Measurements from ENCODE around the gene GAR1. TPM values are rescaled to one million over a fixed set of nuclear protein-coding genes. Genes with fewer than 3 reads are reported as not detected.

Gene GAR1
- total RNA-seq, 1 donor from 2014 or later: 6.4 TPM

DNA sequence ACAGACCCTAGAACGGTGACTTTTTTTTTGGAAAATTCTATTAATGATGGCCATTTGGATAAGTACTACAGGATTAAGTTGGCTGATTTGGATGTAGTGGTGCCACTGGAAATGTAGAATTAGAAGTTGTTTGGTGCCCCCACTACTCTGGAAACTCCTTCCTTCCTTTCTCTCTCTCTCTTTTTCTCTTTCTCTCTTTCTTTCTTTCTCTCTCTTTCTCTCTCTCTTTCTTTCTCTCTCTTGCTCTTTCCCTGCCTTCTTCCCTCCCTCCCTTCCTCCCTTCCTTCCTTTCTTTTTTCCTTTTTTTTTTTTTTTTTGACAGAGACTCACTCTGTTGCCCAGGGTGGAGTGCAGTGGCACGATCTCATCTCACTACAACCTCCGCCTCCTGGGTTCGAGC lies 2.7 kb downstream of the GAR1 start:
- Histone ChIP-seq H3K4me3 (no peak overlapping the region), H3K36me3 (peaks cover 0 to 25% of the 10 kb centered on the region in 2 donors), H3K4me1 (peaks cover 29% of the 10 kb centered on the region), H3K27me3 (no peaks in the 10 kb centered on the region), H3K9me3 (no peaks in the 10 kb centered on the region), H3K27ac (no peak overlapping the region)
- DNase-seq (ENCODE audit: extremely low spot score in 2 of 2): no peak
- TF ChIP-seq POLR2A (IDR thresholded peaks at IDR 0.05): no peak
- TF ChIP-seq, protein P1, sequence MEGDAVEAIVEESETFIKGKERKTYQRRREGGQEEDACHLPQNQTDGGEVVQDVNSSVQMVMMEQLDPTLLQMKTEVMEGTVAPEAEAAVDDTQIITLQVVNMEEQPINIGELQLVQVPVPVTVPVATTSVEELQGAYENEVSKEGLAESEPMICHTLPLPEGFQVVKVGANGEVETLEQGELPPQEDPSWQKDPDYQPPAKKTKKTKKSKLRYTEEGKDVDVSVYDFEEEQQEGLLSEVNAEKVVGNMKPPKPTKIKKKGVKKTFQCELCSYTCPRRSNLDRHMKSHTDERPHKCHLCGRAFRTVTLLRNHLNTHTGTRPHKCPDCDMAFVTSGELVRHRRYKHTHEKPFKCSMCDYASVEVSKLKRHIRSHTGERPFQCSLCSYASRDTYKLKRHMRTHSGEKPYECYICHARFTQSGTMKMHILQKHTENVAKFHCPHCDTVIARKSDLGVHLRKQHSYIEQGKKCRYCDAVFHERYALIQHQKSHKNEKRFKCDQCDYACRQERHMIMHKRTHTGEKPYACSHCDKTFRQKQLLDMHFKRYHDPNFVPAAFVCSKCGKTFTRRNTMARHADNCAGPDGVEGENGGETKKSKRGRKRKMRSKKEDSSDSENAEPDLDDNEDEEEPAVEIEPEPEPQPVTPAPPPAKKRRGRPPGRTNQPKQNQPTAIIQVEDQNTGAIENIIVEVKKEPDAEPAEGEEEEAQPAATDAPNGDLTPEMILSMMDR (IDR thresholded peaks at IDR 0.05): no peak
- intact Hi-C loops (cut with DNase I): loop anchor here (10.0 kb wide), 1 partner anchor 393 kb away; no protein-coding TSS in a partner anchor

DNA sequence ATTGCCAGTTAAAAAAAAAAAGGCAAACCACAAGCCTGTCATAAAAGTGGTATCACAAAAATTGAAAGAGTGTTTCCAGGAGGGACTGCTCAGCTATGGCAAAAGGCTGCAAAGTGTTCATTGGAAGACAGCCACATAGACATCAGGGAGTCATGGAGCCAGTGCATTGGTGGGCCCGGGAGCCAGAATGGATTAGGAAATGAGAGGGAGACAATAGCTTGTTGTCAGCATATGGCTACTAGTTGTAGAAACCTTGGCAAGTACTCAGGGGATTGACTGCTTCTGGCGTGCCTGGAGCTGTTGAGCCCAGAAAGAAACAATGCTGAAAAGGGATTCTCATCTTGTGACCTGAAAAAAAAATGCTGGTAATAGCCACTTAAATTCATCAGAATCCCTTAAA lies 5.0 kb downstream of the GAR1 start:
- Histone ChIP-seq H3K27ac (no peak overlapping the region), H3K27me3 (no peaks in the 10 kb centered on the region), H3K9me3 (no peaks in the 10 kb centered on the region), H3K4me3 (no peak overlapping the region), H3K36me3 (peaks cover 0 to 35% of the 10 kb centered on the region in 2 donors), H3K4me1 (peaks cover 21% of the 10 kb centered on the region)
- DNase-seq (ENCODE audit: extremely low spot score in 2 of 2): no peak
- intact Hi-C loops (cut with DNase I): no loop called here
- TF ChIP-seq POLR2A (IDR thresholded peaks at IDR 0.05) (no peak), POLR2AphosphoS5 (IDR thresholded peaks at IDR 0.05; ENCODE audit: insufficient read depth in 1 of 2, low read depth in 1 of 2) (no peak)
- TF ChIP-seq, protein P1 (IDR thresholded peaks at IDR 0.05): no peak

DNA sequence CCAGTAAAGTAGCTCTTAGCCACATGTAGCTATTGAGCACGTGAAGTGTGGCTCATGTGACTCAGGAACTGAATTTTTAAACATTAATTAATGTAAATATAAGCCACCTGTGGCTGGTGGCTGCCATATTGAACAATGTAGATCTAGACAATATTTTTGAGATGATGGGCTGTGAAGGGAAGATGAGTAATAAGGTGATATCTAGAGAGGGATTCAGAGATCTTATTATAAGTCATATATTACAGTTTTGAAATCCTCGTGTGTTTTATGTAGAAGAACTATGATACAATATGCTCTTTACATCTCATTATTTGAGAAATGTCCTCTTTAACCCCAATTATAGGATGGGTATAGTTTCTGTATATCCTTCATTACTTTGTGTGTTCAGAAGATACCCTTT lies 5.6 kb downstream of the GAR1 start:
- DNase-seq (ENCODE audit: extremely low spot score in 2 of 2): no peak
- intact Hi-C loops (cut with DNase I): no loop called here
- Histone ChIP-seq H3K36me3 (peaks cover 0 to 35% of the 10 kb centered on the region in 2 donors), H3K27me3 (no peaks in the 10 kb centered on the region), H3K4me3 (no peak overlapping the region), H3K4me1 (peaks cover 17% of the 10 kb centered on the region), H3K27ac (no peak overlapping the region), H3K9me3 (no peaks in the 10 kb centered on the region)
- TF ChIP-seq, protein P1 (IDR thresholded peaks at IDR 0.05): no peak
- TF ChIP-seq POLR2AphosphoS5 (IDR thresholded peaks at IDR 0.05; ENCODE audit: insufficient read depth in 1 of 2, low read depth in 1 of 2) (no peak), POLR2A (IDR thresholded peaks at IDR 0.05) (no peak)

- Histone ChIP-seq H3K36me3 (peaks cover 0 to 17% of the 10 kb centered on the region in 2 donors), H3K4me3 (no peak overlapping the region), H3K4me1 (no peaks in the 10 kb centered on the region), H3K27ac (no peak overlapping the region), H3K9me3 (no peaks in the 10 kb centered on the region), H3K27me3 (no peaks in the 10 kb centered on the region)
- TF ChIP-seq, protein P1 (IDR thresholded peaks at IDR 0.05): peak in 2 of 3 experiments; percentile 23 to 33
- no peak for TF ChIP-seq POLR2AphosphoS5 (IDR thresholded peaks at IDR 0.05; ENCODE audit: insufficient read depth in 1 of 2, low read depth in 1 of 2)
- intact Hi-C loops (cut with DNase I): no loop called here
- DNase-seq (ENCODE audit: extremely low spot score in 2 of 2): no peak
Observed at GRCh38 chr4:109826719-109827118, 11.2 kb downstream of the GAR1 start.

- Histone ChIP-seq H3K27me3 (no peaks in the 10 kb centered on the region), H3K4me3 (no peak within 1 kb of the TSS), H3K36me3 (peaks cover 0 to 10% of the 10 kb centered on the region in 2 donors), H3K4me1 (no peaks in the 10 kb centered on the region), H3K27ac (no peak within 1 kb of the TSS), H3K9me3 (no peaks in the 10 kb centered on the region)
- TF ChIP-seq, protein P1 (IDR thresholded peaks at IDR 0.05): no peak
- DNase-seq (ENCODE audit: extremely low spot score in 2 of 2): no peak
- intact Hi-C loops (cut with DNase I): no loop called here
Observed at GRCh38 chr4:109827672-109828071, 12.1 kb downstream of the GAR1 start, which contains the start of gene RRH. Gene RRH (plus strand): TSS chr4:109827972. CDS start chr4:109828028, 56 bp downstream.
